Measurements from ENCODE around the gene FBXL15. TPM values are rescaled to one million over a fixed set of nuclear protein-coding genes. Genes with fewer than 3 reads are reported as not detected.
A peak's percentile ranks its signal among the peaks of the same experiment; 100 is the strongest.

Gene FBXL15
- total RNA-seq, 1 donor from 2014 or later = 12.3 TPM

DNA sequence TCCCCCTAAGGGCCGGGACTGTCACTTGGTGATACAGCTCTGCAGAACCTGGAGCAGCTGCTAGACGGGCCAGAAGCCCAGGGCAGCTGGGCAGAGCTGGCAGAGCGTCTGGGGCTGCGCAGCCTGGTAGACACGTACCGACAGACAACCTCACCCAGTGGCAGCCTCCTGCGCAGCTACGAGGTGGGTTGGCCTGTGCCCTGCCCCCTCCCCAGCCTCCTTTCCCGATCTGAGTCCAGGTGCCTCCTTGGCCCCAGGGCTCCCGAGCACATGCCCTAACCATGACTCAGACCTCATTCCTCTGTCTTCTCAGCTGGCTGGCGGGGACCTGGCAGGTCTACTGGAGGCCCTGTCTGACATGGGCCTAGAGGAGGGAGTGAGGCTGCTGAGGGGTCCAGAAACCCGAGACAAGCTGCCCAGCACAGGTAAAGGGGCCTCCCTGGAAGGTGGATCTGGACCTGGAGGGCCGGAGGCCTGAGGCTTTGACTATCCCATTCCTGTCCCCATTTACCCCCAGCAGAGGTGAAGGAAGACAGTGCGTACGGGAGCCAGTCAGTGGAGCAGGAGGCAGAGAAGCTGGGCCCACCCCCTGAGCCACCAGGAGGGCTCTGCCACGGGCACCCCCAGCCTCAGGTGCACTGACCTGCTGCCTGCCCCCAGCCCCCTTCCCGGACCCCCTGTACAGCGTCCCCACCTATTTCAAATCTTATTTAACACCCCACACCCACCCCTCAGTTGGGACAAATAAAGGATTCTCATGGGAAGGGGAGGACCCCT lies 18.7 kb upstream of the FBXL15 start:
- Histone ChIP-seq H3K9me3 (replicated peaks) (no peaks in the 10 kb centered on the region), H3K27ac (replicated peaks) (no peak overlapping the region), H3K4me1 (peaks cover 21% of the 10 kb centered on the region), H3K27me3 (ENCODE audit: low read depth) (peaks cover 1% of the 10 kb centered on the region), H3K36me3 (peaks cover 33% of the 10 kb centered on the region), H3K4me3 (no peak overlapping the region)
- TF ChIP-seq, protein P1, sequence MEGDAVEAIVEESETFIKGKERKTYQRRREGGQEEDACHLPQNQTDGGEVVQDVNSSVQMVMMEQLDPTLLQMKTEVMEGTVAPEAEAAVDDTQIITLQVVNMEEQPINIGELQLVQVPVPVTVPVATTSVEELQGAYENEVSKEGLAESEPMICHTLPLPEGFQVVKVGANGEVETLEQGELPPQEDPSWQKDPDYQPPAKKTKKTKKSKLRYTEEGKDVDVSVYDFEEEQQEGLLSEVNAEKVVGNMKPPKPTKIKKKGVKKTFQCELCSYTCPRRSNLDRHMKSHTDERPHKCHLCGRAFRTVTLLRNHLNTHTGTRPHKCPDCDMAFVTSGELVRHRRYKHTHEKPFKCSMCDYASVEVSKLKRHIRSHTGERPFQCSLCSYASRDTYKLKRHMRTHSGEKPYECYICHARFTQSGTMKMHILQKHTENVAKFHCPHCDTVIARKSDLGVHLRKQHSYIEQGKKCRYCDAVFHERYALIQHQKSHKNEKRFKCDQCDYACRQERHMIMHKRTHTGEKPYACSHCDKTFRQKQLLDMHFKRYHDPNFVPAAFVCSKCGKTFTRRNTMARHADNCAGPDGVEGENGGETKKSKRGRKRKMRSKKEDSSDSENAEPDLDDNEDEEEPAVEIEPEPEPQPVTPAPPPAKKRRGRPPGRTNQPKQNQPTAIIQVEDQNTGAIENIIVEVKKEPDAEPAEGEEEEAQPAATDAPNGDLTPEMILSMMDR (IDR thresholded peaks at IDR 0.05; ENCODE audit: borderline replicate concordance) = no peak
- DNase-seq = no peak
- intact Hi-C loops (cut with micrococcal nuclease) = no loop called here

GRCh38 chr10:102402512-102402896 lies 18.1 kb upstream of the FBXL15 start:
- no peak overlapping the region for H3K4me3 ChIP-seq
- H3K27me3 ChIP-seq (ENCODE audit: low read depth) = peaks cover 7% of the 10 kb centered on the region
- intact Hi-C loops (cut with micrococcal nuclease) = no loop called here
- DNase-seq = no peak
- no peaks in the 10 kb centered on the region for H3K9me3 ChIP-seq (replicated peaks)
- H3K27ac ChIP-seq (replicated peaks) = no peak overlapping the region
- H3K4me1 ChIP-seq = peaks cover 19% of the 10 kb centered on the region
- H3K36me3 ChIP-seq = peaks cover 33% of the 10 kb centered on the region
- TF ChIP-seq, protein P1 (IDR thresholded peaks at IDR 0.05; ENCODE audit: borderline replicate concordance) = no peak

- H3K27ac ChIP-seq (replicated peaks) = no peak overlapping the region
- peaks cover 19% of the 10 kb centered on the region for H3K4me1 ChIP-seq
- H3K36me3 ChIP-seq = peaks cover 31% of the 10 kb centered on the region
- DNase-seq = no peak
- H3K27me3 ChIP-seq (ENCODE audit: low read depth) = peaks cover 13% of the 10 kb centered on the region
- intact Hi-C loops (cut with micrococcal nuclease) = no loop called here
- TF ChIP-seq, protein P1 (IDR thresholded peaks at IDR 0.05; ENCODE audit: borderline replicate concordance) = no peak
- no peaks in the 10 kb centered on the region for H3K9me3 ChIP-seq (replicated peaks)
- no peak overlapping the region for H3K4me3 ChIP-seq
Measured at GRCh38 chr10:102403115-102403514, 17.5 kb upstream of the FBXL15 start.

GRCh38 chr10:102404361-102405107 lies 16.1 kb upstream of the FBXL15 start:
- Histone ChIP-seq H3K9me3 (replicated peaks) (no peaks in the 10 kb centered on the region), H3K4me3 (no peak overlapping the region), H3K4me1 (peaks cover 15% of the 10 kb centered on the region), H3K27me3 (ENCODE audit: low read depth) (peaks cover 26% of the 10 kb centered on the region), H3K36me3 (peaks cover 25% of the 10 kb centered on the region), H3K27ac (replicated peaks) (no peak overlapping the region)
- TF ChIP-seq, protein P1 (IDR thresholded peaks at IDR 0.05; ENCODE audit: borderline replicate concordance) = no peak
- intact Hi-C loops (cut with micrococcal nuclease) = no loop called here
- no peak for DNase-seq

DNA sequence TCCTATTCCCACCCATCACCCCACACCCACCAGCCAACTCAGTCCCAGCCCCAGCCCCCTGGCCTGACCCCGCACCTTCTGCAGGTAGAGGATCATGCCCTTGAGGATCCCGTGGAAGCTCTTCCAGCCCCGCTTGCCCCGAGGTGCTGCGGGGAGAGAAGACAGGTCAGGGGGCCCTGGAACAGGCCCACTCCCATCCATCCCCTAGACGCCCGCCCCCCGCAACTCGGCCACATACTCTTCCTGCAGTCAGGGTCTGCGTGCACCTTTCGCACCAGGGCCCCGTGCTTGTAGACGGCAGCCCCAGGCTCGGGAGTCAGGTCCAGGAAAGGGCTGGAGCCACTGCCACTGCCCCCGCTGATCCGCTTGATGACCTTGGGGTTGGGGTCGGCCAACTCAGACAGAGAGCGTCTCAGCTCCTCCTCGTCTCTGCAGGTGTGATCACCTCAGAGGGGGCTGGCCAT lies 15.5 kb upstream of the FBXL15 start:
- Histone ChIP-seq H3K4me3 (no peak overlapping the region), H3K4me1 (peaks cover 15% of the 10 kb centered on the region), H3K27me3 (ENCODE audit: low read depth) (peaks cover 32% of the 10 kb centered on the region), H3K27ac (replicated peaks) (no peak overlapping the region), H3K36me3 (peaks cover 24% of the 10 kb centered on the region), H3K9me3 (replicated peaks) (no peaks in the 10 kb centered on the region)
- DNase-seq = peak; percentile 5
- intact Hi-C loops (cut with micrococcal nuclease) = no loop called here
- TF ChIP-seq, protein P1 (IDR thresholded peaks at IDR 0.05; ENCODE audit: borderline replicate concordance) = no peak

All from left ventricle myocardium inferior (tissue), 1 donor.